ENCODE data around the gene ITGA8.
A peak's percentile ranks its signal among the peaks of the same experiment; 100 is the strongest.
"Not testable (repeated sequence)": the region's sequence is repeated elsewhere in the genome, so short reads cannot be mapped to it uniquely, and the experiment has no call there.

Gene ITGA8

DNA sequence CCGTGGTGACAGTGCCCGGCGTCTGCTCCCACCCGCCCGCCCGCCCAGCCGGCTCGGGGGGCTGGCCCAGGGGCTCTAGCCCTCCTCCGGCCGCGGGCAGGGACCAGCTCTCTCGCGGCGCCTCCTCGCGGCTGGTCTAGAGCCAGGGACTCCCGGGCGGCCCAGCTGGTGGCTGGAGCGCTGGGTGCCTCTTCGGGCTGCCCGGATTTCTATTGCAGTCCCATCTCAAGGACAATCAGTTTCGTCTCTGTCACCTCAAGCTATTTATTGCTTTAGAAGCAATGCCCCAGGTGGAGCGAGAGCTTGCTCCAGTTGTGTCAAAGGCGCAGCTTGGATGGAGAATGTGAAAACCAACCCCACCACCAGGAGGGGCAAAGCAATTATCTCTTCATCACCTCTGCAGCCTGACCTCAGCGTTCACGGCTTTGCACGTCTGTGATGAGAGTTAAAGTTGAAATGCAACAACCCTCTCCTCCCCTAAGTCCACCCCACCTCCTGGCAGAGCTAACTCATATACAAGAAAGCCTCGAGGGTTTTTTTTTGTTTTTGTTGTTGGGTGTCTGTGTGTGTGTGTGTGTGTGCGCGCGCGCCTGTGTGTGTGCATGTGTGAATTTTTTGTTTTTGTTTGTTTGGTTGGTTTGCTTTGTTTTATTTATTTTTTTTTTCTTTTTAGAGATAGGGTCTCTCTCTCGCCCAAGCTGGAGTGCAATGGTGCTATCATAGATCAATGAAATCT lies at the start of gene ITGA8:
Gene ITGA8, minus strand, starts transcription at position 24 of the 736 bp plus-strand sequence. CDS start 151 bp downstream, outside the sequence.
- no peak for DNase-seq (ENCODE audit: low read depth)

- DNase-seq (ENCODE audit: low read depth): no peak
Observed at GRCh38 chr10:15764892-15765454, 45.3 kb upstream of the ITGA8 start.

DNA sequence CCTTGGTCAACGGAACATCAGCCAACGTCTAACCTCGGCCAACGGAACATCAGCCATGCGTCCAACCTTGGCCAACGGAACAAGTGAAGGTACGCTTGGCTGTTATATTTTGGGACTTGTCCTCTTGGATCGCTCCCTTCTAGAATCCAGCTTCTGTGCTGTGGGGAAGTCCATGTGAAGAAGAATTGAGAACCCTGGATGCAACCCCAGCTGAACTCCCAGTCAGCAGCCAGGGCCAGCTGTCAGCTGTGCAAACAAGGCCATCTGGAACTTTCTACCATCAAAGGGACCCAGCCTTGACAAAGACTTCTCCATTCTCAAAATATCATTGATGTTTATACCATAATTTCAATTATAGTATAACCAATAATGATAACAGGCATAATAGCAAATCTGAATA lies 43.3 kb upstream of the ITGA8 start:
- no peak for DNase-seq (ENCODE audit: low read depth)

GRCh38 chr10:15762239-15762638 lies 42.5 kb upstream of the ITGA8 start:
- DNase-seq (ENCODE audit: low read depth): not testable (repeated sequence)

DNA sequence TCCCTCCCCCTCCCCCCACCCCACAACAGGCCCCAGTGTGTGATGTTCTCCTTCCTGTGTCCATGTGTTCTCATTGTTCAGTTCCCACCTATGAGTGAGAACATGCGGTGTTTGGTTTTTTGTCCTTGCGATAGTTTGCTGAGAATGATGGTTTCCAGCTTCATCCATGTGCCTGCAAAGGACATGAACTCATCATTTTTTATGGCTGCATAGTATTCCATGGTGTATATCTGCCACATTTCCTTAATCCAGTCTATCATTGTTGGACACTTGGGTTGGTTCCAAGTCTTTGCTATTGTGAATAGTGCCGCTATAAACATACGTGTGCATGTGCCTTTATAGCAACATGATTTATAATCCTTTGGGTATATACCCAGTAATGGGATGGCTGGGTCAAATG lies 41.5 kb upstream of the ITGA8 start:
- DNase-seq (ENCODE audit: low read depth): not testable (repeated sequence)

- no peak for DNase-seq (ENCODE audit: low read depth)
Observed at GRCh38 chr10:15760681-15761080, 41.0 kb upstream of the ITGA8 start.

DNA sequence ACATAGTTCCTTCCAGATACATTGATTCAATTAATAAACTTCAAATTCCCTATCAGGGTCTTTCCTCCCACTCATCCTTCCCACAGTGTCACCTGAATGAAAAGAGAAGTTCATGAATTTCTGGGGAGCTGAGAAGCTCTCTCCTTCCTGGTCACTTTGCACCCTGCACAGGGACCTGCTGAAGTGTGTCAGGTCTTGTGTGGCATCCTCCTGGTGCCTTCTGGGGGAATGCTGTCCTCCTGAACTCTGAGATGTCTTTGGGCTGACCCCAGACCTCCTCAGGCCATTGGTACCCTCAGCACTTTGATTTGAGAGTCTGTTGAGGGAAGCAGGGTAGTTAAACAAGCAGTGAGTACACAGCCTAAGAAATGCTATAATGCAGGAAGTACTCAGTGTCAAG lies 39.5 kb upstream of the ITGA8 start:
- no peak for DNase-seq (ENCODE audit: low read depth)

DNA sequence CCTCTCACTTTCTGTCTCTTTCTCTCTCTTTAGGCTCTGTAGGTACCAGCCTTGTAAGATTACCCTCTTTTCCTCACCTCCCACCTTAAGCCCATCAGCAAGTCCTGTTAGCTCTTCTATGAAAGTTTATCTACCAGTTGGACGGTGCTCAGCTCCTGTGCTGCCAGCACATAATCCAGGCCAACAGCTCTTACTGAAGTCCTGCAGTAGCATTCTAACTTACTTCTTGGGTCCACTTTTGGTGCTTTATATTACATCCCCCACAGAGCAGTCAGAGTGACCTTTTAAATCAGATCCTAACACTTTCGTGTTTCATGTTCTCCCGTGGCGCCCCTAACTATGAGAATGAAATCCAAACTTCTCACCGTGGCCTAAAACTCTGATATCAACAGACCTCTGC lies 38.9 kb upstream of the ITGA8 start:
- DNase-seq (ENCODE audit: low read depth): no peak

DNA sequence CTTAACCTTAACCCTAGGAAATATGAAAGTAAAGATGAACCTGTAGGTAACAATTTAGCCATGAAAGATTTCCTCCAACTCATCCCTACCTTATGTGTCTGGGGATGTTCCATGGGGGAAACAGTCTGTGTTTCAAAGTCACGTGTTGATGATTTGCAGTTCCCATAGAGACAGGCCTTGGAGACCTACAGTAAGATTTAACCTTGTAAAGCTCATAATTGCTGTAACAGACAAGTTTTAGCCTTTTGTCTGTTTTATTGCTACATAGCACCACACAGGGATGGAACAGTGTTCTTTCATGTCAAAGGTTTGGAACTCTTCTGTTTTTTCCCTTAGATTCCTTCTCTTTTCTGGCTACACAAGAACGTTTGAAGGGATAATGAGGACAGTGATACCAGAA lies 35.2 kb upstream of the ITGA8 start:
- DNase-seq (ENCODE audit: low read depth): no peak

GRCh38 chr10:15751046-15751445 lies 31.3 kb upstream of the ITGA8 start:
- DNase-seq (ENCODE audit: low read depth): no peak

DNA sequence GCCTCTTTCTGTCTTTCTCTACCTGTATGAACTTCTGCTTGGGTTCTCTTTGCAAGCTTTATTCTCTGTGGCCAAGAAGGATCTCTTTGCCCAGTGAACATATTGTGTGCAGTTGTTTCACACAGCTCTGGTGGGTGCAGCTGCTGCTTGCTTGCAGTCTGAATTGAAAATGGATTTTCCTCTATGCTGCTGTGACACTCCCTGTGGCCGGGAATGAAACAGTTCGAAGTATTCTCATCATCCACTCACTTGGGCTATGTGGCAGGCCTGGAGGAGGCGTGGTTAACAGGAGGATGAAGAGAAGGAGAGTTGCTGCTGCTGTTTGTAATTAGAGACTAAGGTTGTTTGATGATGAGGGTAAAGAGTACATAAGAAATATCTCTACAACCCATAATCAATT lies 28.4 kb upstream of the ITGA8 start:
- no peak for DNase-seq (ENCODE audit: low read depth)

- no peak for DNase-seq (ENCODE audit: low read depth)
Observed at GRCh38 chr10:15747632-15748031, 27.9 kb upstream of the ITGA8 start.

DNA sequence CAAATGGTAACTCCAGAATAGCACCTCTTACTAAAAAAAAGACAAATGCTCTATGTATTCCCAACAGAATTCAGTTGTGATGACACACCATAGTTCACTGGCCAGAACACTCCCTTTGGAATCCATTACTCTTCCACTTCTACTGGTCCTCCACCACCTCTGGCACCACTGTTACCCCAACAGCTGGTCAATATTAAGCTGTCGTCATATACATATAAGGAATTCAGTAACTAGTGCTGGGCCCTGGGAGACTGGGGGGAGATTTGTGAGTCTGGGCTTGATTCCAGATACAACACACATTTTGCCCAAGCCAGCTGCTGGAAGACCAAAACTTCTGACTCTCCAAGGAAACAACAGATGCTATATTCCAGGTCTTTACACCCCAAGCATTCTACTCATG lies 26.0 kb upstream of the ITGA8 start:
- DNase-seq (ENCODE audit: low read depth): no peak

- DNase-seq (ENCODE audit: low read depth): peak; percentile 49
Observed at GRCh38 chr10:15744217-15744865, 24.6 kb upstream of the ITGA8 start.

DNA sequence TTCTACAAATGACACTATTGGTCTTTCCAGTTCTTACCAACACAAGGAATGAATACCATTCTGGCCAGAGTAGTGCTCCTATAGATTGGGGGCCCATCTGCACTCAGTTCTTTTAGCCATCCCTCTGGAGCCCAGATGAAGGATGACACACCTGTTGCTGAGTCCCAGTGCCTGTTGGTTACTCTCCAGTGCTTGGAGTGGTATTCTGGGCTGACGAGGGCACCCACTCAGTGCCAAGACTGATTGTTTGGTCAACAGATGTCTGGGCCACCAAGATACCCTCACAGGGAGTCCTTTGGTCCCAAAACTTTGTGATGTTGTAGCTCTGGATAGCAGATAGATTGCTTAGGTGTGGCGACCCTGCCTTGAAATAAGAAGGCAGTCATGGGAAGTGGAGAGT lies 23.7 kb upstream of the ITGA8 start:
- no peak for DNase-seq (ENCODE audit: low read depth)

DNA sequence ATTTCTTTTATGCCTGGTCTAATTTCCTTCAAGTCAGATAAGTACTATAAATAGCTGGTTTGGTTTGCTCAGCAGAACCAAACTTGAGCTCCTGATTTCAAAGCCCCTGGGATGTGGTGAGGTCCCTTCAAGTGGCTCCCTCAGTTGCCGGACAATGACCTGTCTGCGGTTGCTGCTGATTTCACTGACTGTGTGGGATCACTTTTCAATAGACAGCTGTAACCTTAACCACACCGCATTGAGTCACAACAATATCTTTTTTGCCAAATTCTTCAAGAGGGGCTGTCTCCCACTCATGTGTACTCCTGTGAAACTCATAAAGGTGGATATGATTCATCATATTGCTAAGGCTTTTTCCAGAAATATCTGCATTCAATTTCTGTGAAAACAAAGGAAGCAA lies 23.1 kb upstream of the ITGA8 start:
- DNase-seq (ENCODE audit: low read depth): no peak

DNA sequence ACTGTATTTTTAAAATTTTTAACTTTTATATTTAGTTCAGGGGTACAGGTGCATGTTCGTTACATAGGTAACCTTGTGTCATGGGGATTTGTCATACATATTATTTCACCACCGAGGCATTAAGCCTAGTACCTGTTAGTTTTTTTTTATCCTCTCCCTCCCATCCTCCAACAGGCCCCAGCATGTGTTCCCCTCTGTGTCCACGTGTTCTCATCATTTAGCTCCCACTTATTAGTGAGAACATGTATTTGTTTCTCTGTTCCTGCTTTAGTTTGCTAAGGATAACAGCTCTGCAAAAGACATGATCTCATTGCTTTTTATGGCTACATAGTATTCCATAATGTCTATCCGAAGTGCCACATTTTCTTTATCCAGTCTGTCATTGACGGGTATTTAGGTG lies 22.4 kb upstream of the ITGA8 start:
- DNase-seq (ENCODE audit: low read depth): no peak

DNA sequence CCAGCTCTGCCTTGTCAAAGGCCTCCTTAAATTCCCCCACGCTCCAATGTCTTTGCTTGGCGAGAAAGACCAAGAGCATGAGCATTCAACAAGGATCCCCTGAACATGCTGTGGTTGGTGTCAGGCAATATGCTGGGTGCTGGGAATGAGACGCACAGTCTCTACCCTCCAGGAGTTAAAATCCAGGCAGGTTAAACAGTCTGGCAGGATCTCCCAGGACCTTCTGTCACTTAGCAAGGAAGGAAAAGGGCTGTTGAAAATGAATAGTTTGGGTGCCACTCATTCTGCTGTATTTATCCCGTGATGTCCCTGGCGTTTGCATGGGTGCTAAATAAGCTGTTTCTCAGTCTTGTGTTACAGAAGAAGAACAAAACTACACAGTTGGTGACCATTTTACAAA lies 21.9 kb upstream of the ITGA8 start:
- DNase-seq (ENCODE audit: low read depth): no peak

GRCh38 chr10:15740261-15740660 lies 20.5 kb upstream of the ITGA8 start:
- DNase-seq (ENCODE audit: low read depth): no peak

DNA sequence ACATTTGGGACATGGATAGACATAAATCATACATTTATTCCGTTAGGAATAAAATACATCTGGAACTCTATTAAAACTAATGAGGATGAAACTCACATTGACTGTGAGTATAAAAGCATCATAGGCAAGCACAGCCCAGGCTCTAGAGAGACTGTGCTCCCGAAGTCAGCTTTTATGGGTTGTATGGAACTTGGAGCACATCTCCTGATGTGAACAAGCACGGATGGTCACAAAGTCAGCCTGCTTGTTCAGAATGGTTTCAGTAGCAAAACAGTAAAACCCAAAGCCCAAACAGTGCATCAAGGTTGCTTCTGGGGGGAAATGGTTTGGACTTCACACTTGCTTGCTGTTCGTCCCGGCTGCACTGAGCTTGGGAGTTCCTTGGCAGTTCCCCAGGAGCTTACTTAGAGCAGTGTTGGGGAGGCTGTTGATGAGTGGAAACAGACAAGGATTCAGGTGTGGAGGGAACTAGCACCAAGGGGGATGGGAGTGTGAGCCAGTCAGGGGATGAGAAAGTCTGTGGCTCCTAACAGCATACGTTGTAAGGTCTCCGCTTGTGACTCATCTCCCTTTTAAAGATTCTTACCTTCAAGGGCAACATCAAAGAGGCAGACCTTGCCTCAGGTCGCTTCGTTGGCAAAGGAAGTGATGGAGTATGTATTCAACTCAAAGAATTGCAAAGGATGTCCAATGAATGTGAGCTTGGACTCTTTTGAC lies 19.7 kb upstream of the ITGA8 start:
- DNase-seq (ENCODE audit: low read depth): no peak

DNA sequence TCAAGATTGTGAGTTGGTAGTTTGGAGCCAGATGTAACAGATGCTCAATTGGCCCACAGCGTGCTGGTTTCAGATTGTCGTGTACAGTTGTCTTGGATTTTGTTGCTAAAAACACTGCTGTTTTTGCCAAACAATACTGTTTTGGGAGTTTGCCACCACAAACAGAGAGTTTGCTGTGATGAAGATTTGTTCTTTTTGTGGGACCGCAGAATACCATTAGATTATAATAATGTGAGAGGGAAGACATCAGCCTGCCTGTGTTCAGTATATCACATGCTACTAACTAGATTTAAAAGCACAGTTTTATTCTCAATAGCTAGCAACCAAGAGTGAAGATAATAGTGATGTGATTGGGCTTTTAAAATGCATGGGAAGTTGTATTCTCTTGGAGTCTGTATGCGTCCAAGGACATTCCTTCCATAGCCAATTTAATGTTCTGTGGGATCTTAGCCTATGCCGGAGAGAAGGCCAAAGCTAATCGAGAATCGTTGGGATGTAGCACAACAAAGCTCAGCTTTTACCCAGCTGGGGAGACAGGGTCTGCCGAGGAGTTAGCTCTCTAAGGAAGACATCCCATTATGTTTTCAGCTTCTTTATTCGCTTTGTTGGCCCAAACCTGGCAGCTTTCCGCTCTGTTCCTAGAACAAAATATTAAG lies 18.7 kb upstream of the ITGA8 start:
- no peak for DNase-seq (ENCODE audit: low read depth)

DNA sequence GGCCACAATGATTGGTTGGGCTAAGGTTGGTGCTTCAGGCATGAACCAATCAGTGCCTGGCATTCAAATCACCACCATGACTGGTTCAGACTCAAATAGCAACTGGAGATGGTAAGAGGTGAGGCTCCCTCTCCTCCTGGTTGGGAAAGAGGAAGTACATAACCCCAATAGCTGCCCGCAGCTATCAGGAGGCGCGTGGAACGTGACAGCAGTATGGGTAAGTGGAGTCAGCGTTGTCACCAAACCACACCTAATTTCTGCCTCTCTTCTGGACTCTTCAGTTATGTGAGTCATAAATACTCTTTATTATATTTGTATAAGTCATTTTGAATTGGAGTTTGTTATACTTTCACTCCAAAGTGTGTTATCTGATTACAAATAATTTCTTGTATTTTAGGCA lies 17.9 kb upstream of the ITGA8 start:
- no peak for DNase-seq (ENCODE audit: low read depth)
